SK-N-SH treated with all-trans-retinoic acid at 6 μM for 48 hours (cell line): Measurements from ENCODE around the gene ASCL2.

Source experiments
- ATAC-seq: fragments of 200-7000 bp; cut with Tn5 transposase; 3 replicates; pipeline ENCODE4 v1.9.1; 2020; ENCODE audit warnings: mild to moderate bottlenecking, moderate library complexity
- ARNTL ChIP-seq: fragments of 450-650 bp; formaldehyde crosslinking; IDR thresholded peaks from 2 replicates; pipeline ENCODE4 v1.5.0; 2020; ENCODE audit warnings: low read depth, mild to moderate bottlenecking, moderate library complexity, borderline replicate concordance
- BACH2 ChIP-seq: fragments of 250-450 bp; sonication (Bioruptor Pico); IDR thresholded peaks from 2 replicates; pipeline ENCODE4 v1.9.0; 2021; ENCODE audit warnings: mild to moderate bottlenecking, borderline replicate concordance
- CSDC2 ChIP-seq: fragments of 250-450 bp; sonication (Bioruptor Pico); IDR thresholded peaks from 2 replicates; pipeline ENCODE4 v1.5.0; 2020; ENCODE audit warnings: mild to moderate bottlenecking, moderate library complexity
- CSRNP3 ChIP-seq: fragments of 250-450 bp; sonication (Bioruptor Pico); IDR thresholded peaks from 2 replicates; pipeline ENCODE4 v1.5.1; 2021; ENCODE audit warnings: mild to moderate bottlenecking, moderate library complexity
- GLIS3 ChIP-seq: fragments of 250-450 bp; sonication (Bioruptor Pico); IDR thresholded peaks from 2 replicates; pipeline ENCODE4 v1.5.0; 2020; ENCODE audit warnings: mild to moderate bottlenecking, moderate library complexity
- OSR1 ChIP-seq: fragments of 250-450 bp; sonication (Bioruptor Pico); IDR thresholded peaks from 2 replicates; pipeline ENCODE4 v1.8.0; 2022; ENCODE audit warnings: moderate library complexity, mild to moderate bottlenecking, inconsistent platforms
- POU6F1 ChIP-seq: fragments of 250-450 bp; sonication (Bioruptor Pico); IDR thresholded peaks from 2 replicates; pipeline ENCODE4 v1.8.0; 2021; ENCODE audit warnings: low read depth, mild to moderate bottlenecking, moderate library complexity, borderline replicate concordance
- PPARA ChIP-seq: fragments of 250-450 bp; sonication (Bioruptor Pico); IDR thresholded peaks from 2 replicates; pipeline ENCODE4 v1.5.0; 2020; ENCODE audit warnings: mild to moderate bottlenecking, borderline replicate concordance
- RARB ChIP-seq: fragments of 250-450 bp; sonication (Bioruptor Pico); IDR thresholded peaks from 2 replicates; pipeline ENCODE4 v1.8.0; 2021; ENCODE audit warnings: mild to moderate bottlenecking, moderate library complexity
- SNAI2 ChIP-seq: fragments of 250-450 bp; sonication (Bioruptor Pico); IDR thresholded peaks from 2 replicates; pipeline ENCODE4 v1.5.0; 2020; ENCODE audit warnings: mild to moderate bottlenecking, moderate library complexity
- TCF4 ChIP-seq: fragments of 250-450 bp; sonication (Bioruptor Pico); IDR thresholded peaks from 2 replicates; pipeline ENCODE4 v1.8.0; 2021; ENCODE audit warnings: mild to moderate bottlenecking, moderate library complexity, borderline replicate concordance
- TOX ChIP-seq: fragments of 250-450 bp; sonication (Bioruptor Pico); IDR thresholded peaks from 2 replicates; pipeline ENCODE4 v1.8.0; 2021; ENCODE audit warnings: mild to moderate bottlenecking, moderate library complexity, borderline replicate concordance
- ZC3H10 ChIP-seq: fragments of 250-450 bp; sonication (Bioruptor Pico); IDR thresholded peaks from 2 replicates; pipeline ENCODE4 v1.5.1; 2021; ENCODE audit warnings: mild to moderate bottlenecking, moderate library complexity
- ZFP3 ChIP-seq: fragments of 250-450 bp; sonication (Bioruptor Pico); IDR thresholded peaks from 2 replicates; pipeline ENCODE4 v1.5.0; 2020; ENCODE audit warnings: mild to moderate bottlenecking, moderate library complexity
- ZFP30 ChIP-seq: fragments of 450-650 bp; formaldehyde crosslinking; IDR thresholded peaks from 2 replicates; pipeline ENCODE4 v1.5.0; 2022; ENCODE audit warnings: mild to moderate bottlenecking, moderate library complexity
- ZNF565 ChIP-seq: fragments of 450-650 bp; formaldehyde crosslinking; conservative IDR thresholded peaks from 2 replicates; pipeline ENCODE4 v1.5.0; 2020; ENCODE audit warnings: low read depth, mild to moderate bottlenecking, moderate library complexity
- ZNF70 ChIP-seq: fragments of 450-650 bp; formaldehyde crosslinking; IDR thresholded peaks from 2 replicates; pipeline ENCODE4 v1.5.0; 2020; ENCODE audit warnings: mild to moderate bottlenecking, moderate library complexity
- TF ChIP-seq, protein P1 (sequence below): fragments of 250-450 bp; sonication (Bioruptor Pico); IDR thresholded peaks from 2 replicates; pipeline ENCODE4 v1.8.0; 2020; ENCODE audit warnings: mild to moderate bottlenecking, moderate library complexity, borderline replicate concordance
- TF ChIP-seq, protein P2 (sequence below): fragments of 250-450 bp; sonication (Bioruptor Pico); IDR thresholded peaks from 2 replicates; pipeline ENCODE4 v1.5.1; 2020; ENCODE audit warnings: low read depth, mild to moderate bottlenecking, moderate library complexity
- TF ChIP-seq, protein P3 (sequence below): fragments of 250-450 bp; sonication (Bioruptor Pico); IDR thresholded peaks from 2 replicates; pipeline ENCODE4 v1.5.0; 2020; ENCODE audit warnings: mild to moderate bottlenecking, moderate library complexity

Gene ASCL2

GRCh38 chr11:2256293-2256913 is 14.0 kb downstream of the ASCL2 start:
- ATAC-seq: no peak
- no peak for TF ChIP-seq ZNF565 (CRISPR knock-in tag)
- no peak for TF ChIP-seq SNAI2
- TF ChIP-seq TOX: no peak
- no peak for TF ChIP-seq CSRNP3 (CRISPR knock-in tag)
- TF ChIP-seq, protein P1, sequence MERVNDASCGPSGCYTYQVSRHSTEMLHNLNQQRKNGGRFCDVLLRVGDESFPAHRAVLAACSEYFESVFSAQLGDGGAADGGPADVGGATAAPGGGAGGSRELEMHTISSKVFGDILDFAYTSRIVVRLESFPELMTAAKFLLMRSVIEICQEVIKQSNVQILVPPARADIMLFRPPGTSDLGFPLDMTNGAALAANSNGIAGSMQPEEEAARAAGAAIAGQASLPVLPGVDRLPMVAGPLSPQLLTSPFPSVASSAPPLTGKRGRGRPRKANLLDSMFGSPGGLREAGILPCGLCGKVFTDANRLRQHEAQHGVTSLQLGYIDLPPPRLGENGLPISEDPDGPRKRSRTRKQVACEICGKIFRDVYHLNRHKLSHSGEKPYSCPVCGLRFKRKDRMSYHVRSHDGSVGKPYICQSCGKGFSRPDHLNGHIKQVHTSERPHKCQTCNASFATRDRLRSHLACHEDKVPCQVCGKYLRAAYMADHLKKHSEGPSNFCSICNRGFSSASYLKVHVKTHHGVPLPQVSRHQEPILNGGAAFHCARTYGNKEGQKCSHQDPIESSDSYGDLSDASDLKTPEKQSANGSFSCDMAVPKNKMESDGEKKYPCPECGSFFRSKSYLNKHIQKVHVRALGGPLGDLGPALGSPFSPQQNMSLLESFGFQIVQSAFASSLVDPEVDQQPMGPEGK: no peak
- no peak for TF ChIP-seq ZFP3 (CRISPR knock-in tag)
- TF ChIP-seq POU6F1: no peak
- TF ChIP-seq BACH2 (CRISPR knock-in tag): no peak
- TF ChIP-seq ZFP30 (CRISPR knock-in tag): no peak
- no peak for TF ChIP-seq CSDC2 (CRISPR knock-in tag)
- no peak for TF ChIP-seq ZNF70 (CRISPR knock-in tag)
- no peak for TF ChIP-seq RARB
- TF ChIP-seq, protein P2, sequence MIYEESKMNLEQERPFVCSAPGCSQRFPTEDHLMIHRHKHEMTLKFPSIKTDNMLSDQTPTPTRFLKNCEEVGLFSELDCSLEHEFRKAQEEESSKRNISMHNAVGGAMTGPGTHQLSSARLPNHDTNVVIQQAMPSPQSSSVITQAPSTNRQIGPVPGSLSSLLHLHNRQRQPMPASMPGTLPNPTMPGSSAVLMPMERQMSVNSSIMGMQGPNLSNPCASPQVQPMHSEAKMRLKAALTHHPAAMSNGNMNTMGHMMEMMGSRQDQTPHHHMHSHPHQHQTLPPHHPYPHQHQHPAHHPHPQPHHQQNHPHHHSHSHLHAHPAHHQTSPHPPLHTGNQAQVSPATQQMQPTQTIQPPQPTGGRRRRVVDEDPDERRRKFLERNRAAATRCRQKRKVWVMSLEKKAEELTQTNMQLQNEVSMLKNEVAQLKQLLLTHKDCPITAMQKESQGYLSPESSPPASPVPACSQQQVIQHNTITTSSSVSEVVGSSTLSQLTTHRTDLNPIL: no peak
- no peak for TF ChIP-seq ZC3H10 (CRISPR knock-in tag)
- TF ChIP-seq TCF4 (CRISPR knock-in tag): no peak
- TF ChIP-seq, all 23 proteins: peak for 0

DNA sequence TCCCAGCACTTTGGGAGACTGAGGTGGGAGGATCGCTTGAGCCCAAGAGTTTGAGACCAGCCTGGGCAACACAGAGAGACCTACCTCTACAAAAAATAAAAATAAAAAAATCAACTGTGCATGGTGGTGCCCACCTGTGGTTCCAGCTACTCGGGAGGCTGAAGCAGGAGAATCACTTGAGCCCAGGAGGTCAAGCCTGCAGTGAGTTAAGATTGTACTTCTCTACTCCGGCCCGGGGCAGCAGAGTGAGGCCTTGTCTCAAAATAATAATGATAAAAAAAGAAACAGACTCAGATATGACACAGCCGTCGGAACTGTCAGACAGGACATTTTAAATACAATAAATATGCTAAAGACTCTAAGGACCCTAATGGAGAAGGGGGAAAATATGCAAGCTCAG is 18.4 kb downstream of the ASCL2 start:
- TF ChIP-seq ZC3H10 (CRISPR knock-in tag): no peak
- TF ChIP-seq RARB: no peak
- TF ChIP-seq SNAI2: no peak
- no peak for ATAC-seq

DNA sequence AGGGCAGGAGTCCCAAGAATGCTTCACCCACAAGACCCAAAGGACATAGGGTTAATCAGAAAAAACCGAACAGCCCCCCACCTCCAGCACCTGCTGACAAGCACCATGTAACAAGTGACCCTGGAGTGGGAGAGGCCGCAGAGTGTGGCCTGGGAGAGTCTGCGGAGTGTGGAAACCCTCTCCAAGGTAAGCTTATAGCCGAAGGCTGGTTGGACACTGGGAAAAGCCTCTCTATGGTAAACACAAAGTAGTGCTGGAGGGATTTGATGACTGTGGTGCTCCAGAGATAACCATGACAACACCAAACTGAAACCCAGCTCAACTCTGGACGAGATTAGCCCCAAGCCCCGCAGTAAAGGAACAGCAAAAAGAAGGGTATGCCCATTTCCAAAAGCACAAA is 19.2 kb downstream of the ASCL2 start:
- no peak for ATAC-seq
- TF ChIP-seq POU6F1 (no peak), ZNF565 (CRISPR knock-in tag) (no peak), ARNTL (no peak), CSRNP3 (CRISPR knock-in tag) (no peak), ZNF70 (CRISPR knock-in tag) (no peak), PPARA (CRISPR knock-in tag) (no peak), TCF4 (CRISPR knock-in tag) (no peak), SNAI2 (no peak), RARB (no peak), GLIS3 (CRISPR knock-in tag) (no peak), CSDC2 (CRISPR knock-in tag) (no peak), BACH2 (CRISPR knock-in tag) (no peak), TOX (no peak), OSR1 (no peak), ZFP3 (CRISPR knock-in tag) (no peak)
- TF ChIP-seq, protein P3, sequence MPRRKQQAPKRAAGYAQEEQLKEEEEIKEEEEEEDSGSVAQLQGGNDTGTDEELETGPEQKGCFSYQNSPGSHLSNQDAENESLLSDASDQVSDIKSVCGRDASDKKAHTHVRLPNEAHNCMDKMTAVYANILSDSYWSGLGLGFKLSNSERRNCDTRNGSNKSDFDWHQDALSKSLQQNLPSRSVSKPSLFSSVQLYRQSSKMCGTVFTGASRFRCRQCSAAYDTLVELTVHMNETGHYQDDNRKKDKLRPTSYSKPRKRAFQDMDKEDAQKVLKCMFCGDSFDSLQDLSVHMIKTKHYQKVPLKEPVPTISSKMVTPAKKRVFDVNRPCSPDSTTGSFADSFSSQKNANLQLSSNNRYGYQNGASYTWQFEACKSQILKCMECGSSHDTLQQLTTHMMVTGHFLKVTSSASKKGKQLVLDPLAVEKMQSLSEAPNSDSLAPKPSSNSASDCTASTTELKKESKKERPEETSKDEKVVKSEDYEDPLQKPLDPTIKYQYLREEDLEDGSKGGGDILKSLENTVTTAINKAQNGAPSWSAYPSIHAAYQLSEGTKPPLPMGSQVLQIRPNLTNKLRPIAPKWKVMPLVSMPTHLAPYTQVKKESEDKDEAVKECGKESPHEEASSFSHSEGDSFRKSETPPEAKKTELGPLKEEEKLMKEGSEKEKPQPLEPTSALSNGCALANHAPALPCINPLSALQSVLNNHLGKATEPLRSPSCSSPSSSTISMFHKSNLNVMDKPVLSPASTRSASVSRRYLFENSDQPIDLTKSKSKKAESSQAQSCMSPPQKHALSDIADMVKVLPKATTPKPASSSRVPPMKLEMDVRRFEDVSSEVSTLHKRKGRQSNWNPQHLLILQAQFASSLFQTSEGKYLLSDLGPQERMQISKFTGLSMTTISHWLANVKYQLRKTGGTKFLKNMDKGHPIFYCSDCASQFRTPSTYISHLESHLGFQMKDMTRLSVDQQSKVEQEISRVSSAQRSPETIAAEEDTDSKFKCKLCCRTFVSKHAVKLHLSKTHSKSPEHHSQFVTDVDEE (CRISPR knock-in tag): no peak
- TF ChIP-seq, protein P2: no peak
- TF ChIP-seq, protein P1: no peak
